ENCODE measurements around the gene CEP68. TPM values are rescaled to one million over a fixed set of nuclear protein-coding genes. Genes with fewer than 3 reads are reported as not detected.
"Not testable (repeated sequence)": the region's sequence is repeated elsewhere in the genome, so short reads cannot be mapped to it uniquely, and the experiment has no call there.

CEP68 gene
- total and polyA plus RNA-seq, 12 donors: 5.6 to 19.3 (median 10.7) TPM

GRCh38 chr2:65031341-65032018, 24.7 kb upstream of the CEP68 start:
- intact Hi-C loops (cut with DNase I): no loop called here
- 71 to 77% (median 74%) methylated on average over 7 to 8 of the region's 8 CpGs for WGBS, 4 donors
- no peak overlapping the region for H3K4me3 ChIP-seq
- no peaks in the 10 kb centered on the region for H3K9me3 ChIP-seq (replicated peaks in 1 of 3)
- no peak overlapping the region for H3K27ac ChIP-seq
- peaks cover 0 to 25% of the 10 kb centered on the region in 2 donors for H3K4me1 ChIP-seq (replicated peaks in 1 of 2)
- no peak for TF ChIP-seq POLR2A (IDR thresholded peaks at IDR 0.05)
- TF ChIP-seq, protein P1, sequence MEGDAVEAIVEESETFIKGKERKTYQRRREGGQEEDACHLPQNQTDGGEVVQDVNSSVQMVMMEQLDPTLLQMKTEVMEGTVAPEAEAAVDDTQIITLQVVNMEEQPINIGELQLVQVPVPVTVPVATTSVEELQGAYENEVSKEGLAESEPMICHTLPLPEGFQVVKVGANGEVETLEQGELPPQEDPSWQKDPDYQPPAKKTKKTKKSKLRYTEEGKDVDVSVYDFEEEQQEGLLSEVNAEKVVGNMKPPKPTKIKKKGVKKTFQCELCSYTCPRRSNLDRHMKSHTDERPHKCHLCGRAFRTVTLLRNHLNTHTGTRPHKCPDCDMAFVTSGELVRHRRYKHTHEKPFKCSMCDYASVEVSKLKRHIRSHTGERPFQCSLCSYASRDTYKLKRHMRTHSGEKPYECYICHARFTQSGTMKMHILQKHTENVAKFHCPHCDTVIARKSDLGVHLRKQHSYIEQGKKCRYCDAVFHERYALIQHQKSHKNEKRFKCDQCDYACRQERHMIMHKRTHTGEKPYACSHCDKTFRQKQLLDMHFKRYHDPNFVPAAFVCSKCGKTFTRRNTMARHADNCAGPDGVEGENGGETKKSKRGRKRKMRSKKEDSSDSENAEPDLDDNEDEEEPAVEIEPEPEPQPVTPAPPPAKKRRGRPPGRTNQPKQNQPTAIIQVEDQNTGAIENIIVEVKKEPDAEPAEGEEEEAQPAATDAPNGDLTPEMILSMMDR (IDR thresholded peaks at IDR 0.05): no peak
- no peaks in the 10 kb centered on the region for H3K36me3 ChIP-seq (replicated peaks in 1 of 2)
- DNase-seq: no peak
- no peaks in the 10 kb centered on the region for H3K27me3 ChIP-seq

DNA sequence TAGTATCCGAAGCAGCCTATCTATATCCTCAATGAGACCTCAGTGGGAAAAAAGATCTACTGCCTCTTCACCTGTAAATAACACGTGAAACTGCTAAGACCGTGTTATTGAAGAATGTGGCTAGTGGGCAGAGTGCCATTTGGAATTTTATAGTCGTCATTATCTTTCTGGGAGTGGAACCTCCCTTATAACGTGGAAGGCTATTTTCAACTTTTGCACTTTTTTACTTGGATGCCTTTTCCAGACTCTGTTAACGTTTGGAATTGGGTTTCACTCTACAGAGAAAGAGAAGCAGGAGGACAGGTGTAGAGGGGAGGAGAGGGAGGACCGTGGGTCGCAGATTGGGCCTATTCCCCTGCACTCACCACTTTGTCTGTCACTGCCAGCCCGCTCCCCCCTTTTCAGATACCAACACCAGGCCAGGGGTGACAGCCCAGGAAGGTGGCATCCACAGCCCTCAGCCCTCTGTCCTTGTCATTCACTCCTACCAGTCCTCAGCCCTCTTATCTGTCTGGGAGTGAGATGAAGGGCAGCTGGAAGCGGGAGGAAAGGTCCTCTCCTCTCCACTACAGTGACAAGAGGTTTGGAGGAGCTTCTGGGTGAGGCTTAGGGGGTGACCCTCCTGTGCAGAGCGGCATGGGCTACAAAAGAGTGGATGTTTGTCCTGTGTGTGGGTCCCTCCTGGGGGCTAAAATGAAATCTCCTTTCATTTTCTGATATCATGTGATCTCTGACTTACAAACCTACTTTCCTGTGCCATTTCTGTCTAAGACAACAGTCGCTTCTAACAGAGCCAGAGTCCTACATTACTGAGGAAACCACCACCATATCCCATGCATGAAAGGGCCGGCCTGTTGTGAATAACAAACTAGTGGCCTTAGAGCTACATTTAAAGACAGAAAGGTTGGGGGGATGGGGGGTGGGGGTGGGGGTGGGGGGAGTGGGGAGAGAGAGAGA, 23.9 kb upstream of the CEP68 start:
- DNase-seq: no peak
- no peaks in the 10 kb centered on the region for H3K27me3 ChIP-seq
- H3K27ac ChIP-seq: no peak overlapping the region
- no peaks in the 10 kb centered on the region for H3K9me3 ChIP-seq (replicated peaks in 1 of 3)
- TF ChIP-seq, protein P1 (IDR thresholded peaks at IDR 0.05): no peak
- TF ChIP-seq POLR2A (IDR thresholded peaks at IDR 0.05): no peak
- intact Hi-C loops (cut with DNase I): no loop called here
- H3K36me3 ChIP-seq (replicated peaks in 1 of 2): no peaks in the 10 kb centered on the region
- WGBS, 4 donors: 67 to 83% (median 73%) methylated on average over 12 to 13 of the region's 13 CpGs
- peaks cover 0 to 25% of the 10 kb centered on the region in 2 donors for H3K4me1 ChIP-seq (replicated peaks in 1 of 2)
- H3K4me3 ChIP-seq: no peak overlapping the region

DNA sequence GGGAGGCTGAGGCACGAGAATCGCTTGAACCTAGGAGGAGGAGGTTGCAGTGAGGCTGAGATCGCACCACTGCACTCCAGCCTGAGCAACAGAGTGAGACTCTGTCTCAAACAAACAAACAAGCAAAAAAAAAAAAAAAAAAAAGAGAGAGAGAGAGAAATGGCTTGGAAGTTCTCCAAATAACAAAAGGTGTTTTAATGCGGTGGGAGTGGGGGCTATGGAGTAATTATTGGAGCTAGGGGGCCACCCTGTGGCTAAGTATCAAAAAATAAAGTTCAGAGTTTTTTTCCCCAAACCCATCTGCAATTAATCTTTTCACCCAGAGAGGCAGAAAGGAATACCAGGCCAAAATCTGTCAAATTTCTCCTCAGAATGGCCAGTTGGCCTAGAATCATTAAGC, 23.0 kb upstream of the CEP68 start:
- H3K36me3 ChIP-seq (replicated peaks in 1 of 2): no peaks in the 10 kb centered on the region
- no peak for DNase-seq
- 75 to 80% (median 79%) methylated on average over 4 of the region's 4 CpGs for WGBS, 4 donors
- intact Hi-C loops (cut with DNase I): no loop called here
- peaks cover 0 to 17% of the 10 kb centered on the region in 2 donors for H3K4me1 ChIP-seq (replicated peaks in 1 of 2)
- no peak overlapping the region for H3K27ac ChIP-seq
- TF ChIP-seq, protein P1 (IDR thresholded peaks at IDR 0.05): peak in 5 of 6 experiments; percentile 15 to 49 (median 32)
- no peak for TF ChIP-seq POLR2A (IDR thresholded peaks at IDR 0.05)
- H3K27me3 ChIP-seq: no peaks in the 10 kb centered on the region
- no peaks in the 10 kb centered on the region for H3K9me3 ChIP-seq (replicated peaks in 1 of 3)
- H3K4me3 ChIP-seq: no peak overlapping the region

DNA sequence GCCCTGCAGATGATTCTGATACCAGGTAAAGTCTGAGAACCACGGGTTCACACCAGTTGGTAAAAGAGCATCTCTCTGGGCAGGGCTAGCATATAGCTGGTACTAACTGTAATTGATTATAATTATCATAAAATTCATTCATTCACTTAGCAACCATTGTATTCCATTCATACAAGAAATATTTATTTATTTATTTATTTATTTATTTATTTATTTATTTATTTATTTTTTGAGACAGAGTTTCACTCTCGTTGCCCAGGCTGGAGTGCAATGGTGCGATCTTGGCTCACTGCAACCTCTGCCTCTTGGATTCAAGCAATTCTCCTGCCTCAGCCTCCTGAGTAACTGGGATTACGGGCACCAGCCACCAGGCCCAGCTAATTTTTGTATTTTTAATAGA, 22.5 kb upstream of the CEP68 start:
- H3K36me3 ChIP-seq (replicated peaks in 1 of 2); H3K27me3 ChIP-seq; H3K9me3 ChIP-seq (replicated peaks in 1 of 3); H3K27ac ChIP-seq; intact Hi-C loops (cut with DNase I); H3K4me3 ChIP-seq; DNase-seq: not testable (repeated sequence)
- peaks cover 0 to 12% of the 10 kb centered on the region in 2 donors for H3K4me1 ChIP-seq (replicated peaks in 1 of 2)
- WGBS, 4 donors: 89 to 96% (median 91%) methylated on average over 4 of the region's 4 CpGs
